Measurements from ENCODE around the gene NFIX.
"Not testable (repeated sequence)": the region's sequence is repeated elsewhere in the genome, so short reads cannot be mapped to it uniquely, and the experiment has no call there.

The NFIX gene

GRCh38 chr19:12994701-12995595 lies at the start of gene NFIX:
Gene NFIX (plus strand): TSS chr19:12995475. CDS start chr19:12995838, 363 bp downstream.
- peak; percentile 81 for DNase-seq

GRCh38 chr19:12945479-12946091 lies 49.7 kb upstream of the NFIX start, which contains the start of gene RAD23A:
Gene RAD23A (plus strand): TSS chr19:12945862. CDS start chr19:12945949, 87 bp downstream.
- DNase-seq: peak; percentile 100

- peak; percentile 85 for DNase-seq
Observed at GRCh38 chr19:12946092-12946721, 49.1 kb upstream of the NFIX start.

- DNase-seq: no peak
Observed at GRCh38 chr19:12946731-12947496, 48.4 kb upstream of the NFIX start.

- DNase-seq: no peak
Observed at GRCh38 chr19:12947702-12948611, 47.3 kb upstream of the NFIX start.

- no peak for DNase-seq
Observed at GRCh38 chr19:12948612-12949362, 46.5 kb upstream of the NFIX start.

- DNase-seq: no peak
Observed at GRCh38 chr19:12949363-12950283, 45.7 kb upstream of the NFIX start.

- not testable (repeated sequence) for DNase-seq
Observed at GRCh38 chr19:12952050-12952449, 43.2 kb upstream of the NFIX start.

GRCh38 chr19:12952488-12953137 lies 42.7 kb upstream of the NFIX start:
- peak; percentile 48 for DNase-seq

GRCh38 chr19:12953138-12953798 lies 42.0 kb upstream of the NFIX start:
- peak; percentile 56 for DNase-seq

- DNase-seq: no peak
Observed at GRCh38 chr19:12953799-12954611, 41.3 kb upstream of the NFIX start.

- DNase-seq: no peak
Observed at GRCh38 chr19:12954612-12954962, 40.7 kb upstream of the NFIX start.

GRCh38 chr19:12955575-12955974 lies 39.7 kb upstream of the NFIX start:
- not testable (repeated sequence) for DNase-seq

- no peak for DNase-seq
Observed at GRCh38 chr19:12955996-12956395, 39.3 kb upstream of the NFIX start.

GRCh38 chr19:12956446-12957388 lies 38.6 kb upstream of the NFIX start, which contains the start of gene GADD45GIP1:
Gene GADD45GIP1 (minus strand): TSS chr19:12957223. CDS start chr19:12957212, 11 bp downstream.
- DNase-seq: peak; percentile 92

GRCh38 chr19:12957389-12957952 lies 37.8 kb upstream of the NFIX start:
- not testable (repeated sequence) for DNase-seq
